Ascending aorta (tissue), 2 donors: ENCODE data around the gene XPR1. TPM values are rescaled to one million over a fixed set of nuclear protein-coding genes. Genes with fewer than 3 reads are reported as not detected.

Source experiments
- DNase-seq, 2 donors: peaks; one replicate each; pipeline ENCODE4 v3.0.0-alpha.2; 2019; ENCODE audit warnings: low spot score in 2 of 2
- H3K27ac ChIP-seq, 2 donors: fragments of 200-600 bp; sonication (generic); one replicate each; pipeline ENCODE4 v1.5.1; 2016 to 2017; ENCODE audit warnings: mild to moderate bottlenecking in 1 of 2
- H3K27me3 ChIP-seq: fragments of 200-600 bp; sonication (generic); one replicate; pipeline ENCODE4 v1.5.1; 2017
- H3K36me3 ChIP-seq, 2 donors: fragments of 200-600 bp; sonication (generic); one replicate each; pipeline ENCODE4 v1.5.1; 2016
- H3K4me1 ChIP-seq, 2 donors: fragments of 200-600 bp; sonication (generic); one replicate each; pipeline ENCODE4 v1.5.1; 2016 to 2017; ENCODE audit warnings: mild to moderate bottlenecking in 1 of 2
- H3K4me3 ChIP-seq, 2 donors: fragments of 200-600 bp; sonication (generic); one replicate each; pipeline ENCODE4 v1.5.1; 2016 to 2017; ENCODE audit warnings: mild to moderate bottlenecking in 1 of 2
- H3K9me3 ChIP-seq, 2 donors: fragments of 200-600 bp; sonication (generic); one replicate each; pipeline ENCODE4 v1.5.1; 2016
- CTCF ChIP-seq, 3 experiments: fragments of 200-600 bp in 2 of 3; fragments of 450-650 bp in 1 of 3; sonication (generic) in 2 of 3; IDR thresholded peaks; one replicate each; pipeline ENCODE4 v1.5.1; 2016 to 2019; ENCODE audit warnings: antibody characterized with exemption in 3 of 3, mild to moderate bottlenecking in 1 of 3, moderate library complexity in 1 of 3
- intact Hi-C: fragments of 100-400 bp; cut with DNase I; formaldehyde crosslinking; loops from one replicate; pipeline ENCODE4 v1.15.1; 2023
- total RNA-seq: library from RNA; depleted of rRNA; stranded (reverse); fragments of >200 nt; gene quantifications from one replicate; pipeline ENCODE4 v1.1.0, GENCODE V29; 2016

XPR1 gene
- total RNA-seq, 1 donor from 2014 or later: 41.6 TPM

GRCh38 chr1:180732866-180733265, 101.0 kb downstream of the XPR1 start:
- no peaks in the 10 kb centered on the region for H3K27me3 ChIP-seq
- no peak overlapping the region for H3K27ac ChIP-seq
- H3K4me1 ChIP-seq: no peaks in the 10 kb centered on the region
- no peaks in the 10 kb centered on the region for H3K36me3 ChIP-seq
- H3K9me3 ChIP-seq: peaks cover 11 to 39% of the 10 kb centered on the region in 2 donors
- DNase-seq: no peak
- no peak for TF ChIP-seq CTCF (IDR thresholded peaks at IDR 0.05)
- intact Hi-C loops: no loop called here
- H3K4me3 ChIP-seq: no peak overlapping the region

GRCh38 chr1:180734366-180734765, 102.5 kb downstream of the XPR1 start:
- intact Hi-C loops: no loop called here
- H3K36me3 ChIP-seq: no peaks in the 10 kb centered on the region
- no peaks in the 10 kb centered on the region for H3K4me1 ChIP-seq
- no peak for DNase-seq
- H3K9me3 ChIP-seq: peaks cover 11 to 36% of the 10 kb centered on the region in 2 donors
- no peak overlapping the region for H3K4me3 ChIP-seq
- H3K27ac ChIP-seq: no peak overlapping the region
- no peaks in the 10 kb centered on the region for H3K27me3 ChIP-seq
- TF ChIP-seq CTCF (IDR thresholded peaks at IDR 0.05): no peak

- TF ChIP-seq CTCF (IDR thresholded peaks at IDR 0.05): no peak
- DNase-seq: no peak
- Histone ChIP-seq H3K4me3 (no peak overlapping the region), H3K27me3 (no peaks in the 10 kb centered on the region), H3K4me1 (no peaks in the 10 kb centered on the region), H3K36me3 (no peaks in the 10 kb centered on the region), H3K9me3 (peaks cover 15 to 43% of the 10 kb centered on the region in 2 donors), H3K27ac (no peak overlapping the region)
- intact Hi-C loops: no loop called here
Observed at GRCh38 chr1:180742663-180743062, 110.8 kb downstream of the XPR1 start.

- peaks cover 15 to 43% of the 10 kb centered on the region in 2 donors for H3K9me3 ChIP-seq
- H3K27me3 ChIP-seq: no peaks in the 10 kb centered on the region
- intact Hi-C loops: no loop called here
- no peak overlapping the region for H3K27ac ChIP-seq
- no peaks in the 10 kb centered on the region for H3K4me1 ChIP-seq
- H3K36me3 ChIP-seq: no peaks in the 10 kb centered on the region
- no peak for TF ChIP-seq CTCF (IDR thresholded peaks at IDR 0.05)
- no peak overlapping the region for H3K4me3 ChIP-seq
- DNase-seq: no peak
Observed at GRCh38 chr1:180743868-180744267, 112.0 kb downstream of the XPR1 start.

- Histone ChIP-seq H3K9me3 (peaks cover 15 to 43% of the 10 kb centered on the region in 2 donors), H3K4me3 (no peak overlapping the region), H3K4me1 (no peaks in the 10 kb centered on the region), H3K36me3 (no peaks in the 10 kb centered on the region), H3K27ac (no peak overlapping the region), H3K27me3 (no peaks in the 10 kb centered on the region)
- DNase-seq: no peak
- intact Hi-C loops: no loop called here
- no peak for TF ChIP-seq CTCF (IDR thresholded peaks at IDR 0.05)
Observed at GRCh38 chr1:180745098-180745497, 113.3 kb downstream of the XPR1 start.

- Histone ChIP-seq H3K36me3 (peaks cover 0 to 5% of the 10 kb centered on the region in 2 donors), H3K27ac (no peak overlapping the region), H3K27me3 (no peaks in the 10 kb centered on the region), H3K4me3 (no peak overlapping the region), H3K9me3 (peaks cover 0 to 8% of the 10 kb centered on the region in 2 donors), H3K4me1 (no peaks in the 10 kb centered on the region)
- DNase-seq: no peak
- intact Hi-C loops: no loop called here
- no peak for TF ChIP-seq CTCF (IDR thresholded peaks at IDR 0.05)
Observed at GRCh38 chr1:180751921-180752320, 120.1 kb downstream of the XPR1 start.
